IPS-18c (cell line): ENCODE data around the gene ICA1.

Experiments used
- H3K4me3 ChIP-seq: 2 replicates; pipeline ENCODE4 v1.7.0; 2013; ENCODE audit warnings: low read depth, mild to moderate bottlenecking, low read length, moderate library complexity; ENCODE audit not compliant: insufficient read depth
- H3K9me3 ChIP-seq: one replicate; pipeline ENCODE4 v1.6.1; 2013; ENCODE audit warnings: mild to moderate bottlenecking, low read length, moderate library complexity; ENCODE audit not compliant: control insufficient read depth, insufficient read depth

ICA1 gene

DNA sequence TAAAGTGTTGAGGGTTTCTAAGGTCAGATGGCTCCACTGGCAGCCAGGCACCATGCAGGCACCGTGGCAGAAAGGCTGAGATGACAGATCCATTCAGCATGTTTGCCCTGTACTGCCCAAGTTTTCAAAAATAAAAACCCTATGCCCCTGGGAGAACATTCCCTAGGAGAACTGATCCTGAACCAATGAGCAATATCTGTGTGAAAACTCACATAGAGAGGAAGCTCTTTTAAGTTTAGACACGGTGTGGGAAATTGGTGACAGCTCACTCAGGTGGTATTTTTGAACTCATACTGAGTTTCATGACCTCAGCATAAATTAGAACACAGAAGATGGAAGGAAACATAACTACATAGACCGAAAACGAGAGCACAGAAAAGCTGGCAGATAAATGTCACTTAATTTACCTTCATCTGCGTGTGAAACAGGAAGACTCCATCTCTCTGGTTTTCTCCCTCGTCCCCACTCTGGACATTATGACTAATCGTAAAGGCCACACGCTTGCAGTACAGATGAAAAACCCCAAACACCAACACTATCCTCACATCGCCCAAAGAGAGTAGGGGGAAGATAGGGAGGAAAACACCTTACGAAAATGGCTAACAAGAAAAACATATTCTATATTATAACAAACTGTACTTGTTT lies 127.8 kb downstream of the ICA1 start:
- Histone ChIP-seq H3K4me3 (no peak overlapping the region), H3K9me3 (no peaks in the 10 kb centered on the region)

DNA sequence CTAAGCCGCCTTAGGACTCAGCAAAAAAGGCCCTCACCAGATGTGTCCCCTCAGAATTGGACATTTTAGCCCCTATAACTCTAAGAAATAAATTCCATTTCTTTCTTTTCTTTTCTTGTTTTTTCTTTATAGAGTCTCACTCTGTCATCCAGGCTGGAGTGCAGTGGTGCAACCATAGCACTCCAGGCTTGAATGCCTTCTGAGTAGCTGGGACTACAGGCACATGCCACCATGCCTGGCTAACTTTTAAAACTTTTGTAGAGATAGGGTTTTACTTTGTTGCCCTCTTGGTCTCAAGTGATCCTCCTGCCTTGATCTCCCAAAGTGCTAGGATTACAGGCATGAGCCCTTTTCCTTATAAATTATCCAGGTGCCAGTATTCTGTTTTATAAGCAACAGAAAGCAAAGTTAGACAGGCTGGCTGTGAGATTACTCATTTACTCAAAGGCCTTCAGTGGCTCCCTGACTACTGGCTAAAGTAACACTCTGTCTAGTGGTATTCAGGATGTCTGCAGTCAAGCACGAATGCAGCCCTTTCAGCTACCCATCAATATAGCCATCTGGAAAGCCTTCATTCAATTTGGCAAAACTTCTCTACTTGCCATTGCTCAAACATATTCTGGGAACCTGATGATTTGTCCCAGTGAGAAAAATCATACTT lies 128.6 kb downstream of the ICA1 start:
- H3K4me3 ChIP-seq: no peak overlapping the region
- H3K9me3 ChIP-seq: no peaks in the 10 kb centered on the region

DNA sequence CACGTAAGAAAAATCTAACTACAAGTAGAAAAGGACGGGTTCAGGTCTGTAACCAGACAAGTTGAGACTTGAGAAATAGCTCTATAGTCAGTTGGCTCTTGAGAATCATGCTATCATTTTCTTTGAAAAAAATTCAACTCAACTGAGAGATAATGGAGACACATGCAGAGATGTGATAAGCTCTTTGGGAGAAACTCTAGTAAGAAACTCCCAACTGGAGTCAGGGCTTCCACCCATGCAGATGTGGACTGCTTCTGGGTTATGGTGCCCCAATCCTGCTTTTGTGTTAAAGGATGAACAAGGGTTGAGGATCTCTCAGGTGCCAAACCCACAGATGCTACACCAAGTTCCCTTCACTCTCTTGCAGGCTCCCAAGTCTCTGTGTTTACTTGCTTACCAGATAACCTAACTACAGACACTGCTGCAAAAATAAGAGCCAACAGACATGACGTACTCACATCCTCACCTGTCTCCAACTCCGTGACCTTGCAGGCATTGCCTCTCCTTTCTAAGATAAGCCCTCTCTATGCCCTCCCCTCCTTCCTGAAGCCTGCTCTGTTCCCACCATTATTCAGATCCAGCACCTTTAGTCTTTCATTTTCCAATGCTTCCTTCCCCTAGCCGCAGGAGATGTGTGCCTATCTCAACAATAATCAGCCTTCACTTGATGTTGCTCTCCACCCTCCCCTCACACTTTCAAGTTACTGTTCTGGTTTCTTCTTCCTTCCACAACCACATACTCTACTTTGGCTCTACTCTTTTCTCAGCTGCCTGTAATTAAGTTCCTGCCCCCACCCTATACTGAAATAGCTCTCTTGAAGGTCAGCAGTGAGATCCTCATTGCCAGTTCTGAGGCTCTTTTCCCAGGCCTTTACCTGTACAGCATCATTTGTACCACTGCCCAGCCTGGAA lies 130.0 kb downstream of the ICA1 start:
- Histone ChIP-seq H3K4me3 (no peak overlapping the region), H3K9me3 (no peaks in the 10 kb centered on the region)

DNA sequence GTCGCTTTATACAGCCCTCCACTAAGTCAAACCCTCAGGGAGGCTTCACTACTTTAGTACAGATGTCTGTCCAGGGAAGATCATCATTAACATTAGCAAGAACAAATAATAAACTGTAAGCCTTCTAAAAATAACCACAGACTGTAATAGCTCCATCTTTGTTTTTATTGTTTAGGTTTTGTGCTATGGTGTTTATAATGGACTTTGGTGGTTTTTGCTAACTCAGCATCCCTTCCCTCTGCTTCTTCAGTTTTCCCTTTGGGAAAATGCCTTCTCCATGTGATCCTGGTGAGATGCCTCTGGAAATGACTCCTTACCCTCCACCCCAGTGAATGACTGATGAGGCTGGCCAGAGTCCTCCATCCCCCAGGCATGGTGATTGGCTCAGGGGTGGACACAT lies 131.3 kb downstream of the ICA1 start:
- Histone ChIP-seq H3K4me3 (no peak overlapping the region), H3K9me3 (no peaks in the 10 kb centered on the region)

GRCh38 chr7:8129318-8129659 lies 132.7 kb downstream of the ICA1 start:
- Histone ChIP-seq H3K9me3 (no peaks in the 10 kb centered on the region), H3K4me3 (no peak overlapping the region)

DNA sequence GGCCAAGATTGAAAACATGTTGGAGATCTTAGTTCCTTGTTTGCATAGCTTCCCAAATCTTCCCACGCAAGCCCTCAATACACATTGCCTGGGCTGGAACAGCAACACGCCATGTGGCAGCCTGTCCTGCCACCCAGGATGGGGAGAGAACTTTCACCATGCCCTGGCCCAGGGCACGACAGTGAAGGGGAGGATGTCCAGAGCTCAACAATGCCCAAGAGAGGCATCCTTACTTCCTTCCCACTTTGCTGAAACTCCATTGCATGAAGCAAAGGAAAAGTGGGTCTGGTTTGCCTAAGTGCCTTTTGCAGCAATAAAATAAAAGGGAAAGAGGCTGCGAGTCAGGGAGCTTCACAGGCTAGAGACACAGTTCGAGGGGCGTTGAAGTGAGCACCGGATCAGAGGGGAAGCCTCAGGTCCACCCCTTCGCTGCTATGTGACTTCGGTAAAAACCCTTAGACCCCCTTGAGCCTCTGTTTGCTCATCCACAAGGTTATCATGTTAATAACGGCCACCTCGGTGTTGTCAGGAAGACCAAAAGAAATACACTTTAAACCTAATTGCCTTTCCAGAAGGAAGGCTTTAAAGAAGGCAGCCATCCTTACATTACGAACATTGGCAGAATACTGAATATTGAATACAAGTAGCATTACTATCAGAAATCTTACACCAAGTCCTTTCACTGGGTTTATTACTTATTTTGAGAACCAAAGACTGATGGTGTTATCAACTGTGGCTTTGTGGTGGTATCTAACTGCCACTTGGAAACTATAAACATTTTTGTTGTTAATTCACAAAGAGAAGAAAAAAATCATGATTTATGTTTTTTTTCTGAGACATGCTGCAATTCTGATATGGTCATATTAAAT lies 133.3 kb downstream of the ICA1 start:
- no peak overlapping the region for H3K4me3 ChIP-seq

DNA sequence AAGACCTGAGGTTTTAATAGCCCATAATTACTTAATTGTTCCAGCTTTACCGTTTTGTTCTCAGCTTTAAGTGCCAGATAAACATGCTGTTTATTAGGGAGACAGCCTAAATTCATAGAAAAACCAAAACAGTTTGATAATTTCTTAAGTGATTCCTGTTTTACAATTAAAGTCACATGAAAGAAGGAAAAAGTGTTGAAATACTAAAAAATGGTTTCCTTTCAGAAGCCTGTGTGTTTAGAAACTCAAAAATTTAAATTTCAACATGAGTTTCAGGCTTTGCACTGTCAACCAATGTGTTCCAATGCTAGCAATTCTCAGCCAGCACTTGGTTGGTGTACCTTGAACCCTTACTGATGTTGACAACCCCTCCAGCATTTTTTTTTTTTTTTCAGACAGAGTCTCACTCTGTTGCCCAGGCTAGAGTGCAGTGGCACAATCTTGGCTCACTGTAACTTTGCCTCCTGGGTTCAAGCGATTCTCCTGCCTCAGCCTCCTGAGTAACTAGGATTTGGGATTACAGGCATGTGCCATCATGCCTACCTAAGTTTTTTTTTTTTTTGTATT lies 135.3 kb downstream of the ICA1 start:
- H3K9me3 ChIP-seq: no peaks in the 10 kb centered on the region
- no peak overlapping the region for H3K4me3 ChIP-seq

More for the DNA sequence above, 133.3 kb downstream of the ICA1 start:
- no peaks in the 10 kb centered on the region for H3K9me3 ChIP-seq

DNA sequence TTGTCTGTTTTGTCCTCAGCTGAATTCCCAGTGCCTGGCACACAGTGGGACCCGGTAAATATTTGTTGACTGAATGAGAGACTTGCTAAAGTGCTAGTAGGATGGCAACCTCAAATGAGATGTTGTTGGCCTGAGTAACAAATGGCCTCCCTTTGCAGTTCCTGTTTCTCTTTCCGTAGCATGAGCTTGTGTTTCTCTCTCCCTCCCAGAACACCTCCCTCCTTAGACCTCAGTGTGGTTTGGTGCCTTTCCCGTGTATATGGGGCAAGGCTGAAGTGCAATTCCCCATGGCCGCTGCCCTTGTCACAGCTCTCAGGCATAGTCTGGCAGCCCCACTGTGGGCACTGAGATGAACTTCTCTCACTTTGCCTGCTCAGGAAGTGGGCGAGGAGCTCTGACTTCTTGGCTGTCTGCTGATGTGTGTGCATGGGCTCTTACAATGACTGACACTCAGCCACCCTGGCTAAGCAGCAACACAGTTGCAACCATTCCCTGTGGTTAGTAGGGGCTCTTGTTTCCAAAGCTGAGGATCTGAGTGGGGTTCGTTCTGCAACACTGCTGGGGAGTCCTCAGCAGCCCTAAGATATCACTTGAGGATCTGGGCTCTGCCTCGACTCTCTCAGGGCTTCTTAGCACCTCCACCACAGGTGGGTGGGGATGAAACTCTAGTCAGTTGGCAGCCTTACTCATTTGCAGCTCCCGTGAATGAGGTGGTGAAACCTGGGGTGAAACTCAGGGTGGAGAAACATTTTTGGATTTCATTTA lies 136.1 kb downstream of the ICA1 start:
- Histone ChIP-seq H3K9me3 (no peaks in the 10 kb centered on the region), H3K4me3 (no peak overlapping the region)

DNA sequence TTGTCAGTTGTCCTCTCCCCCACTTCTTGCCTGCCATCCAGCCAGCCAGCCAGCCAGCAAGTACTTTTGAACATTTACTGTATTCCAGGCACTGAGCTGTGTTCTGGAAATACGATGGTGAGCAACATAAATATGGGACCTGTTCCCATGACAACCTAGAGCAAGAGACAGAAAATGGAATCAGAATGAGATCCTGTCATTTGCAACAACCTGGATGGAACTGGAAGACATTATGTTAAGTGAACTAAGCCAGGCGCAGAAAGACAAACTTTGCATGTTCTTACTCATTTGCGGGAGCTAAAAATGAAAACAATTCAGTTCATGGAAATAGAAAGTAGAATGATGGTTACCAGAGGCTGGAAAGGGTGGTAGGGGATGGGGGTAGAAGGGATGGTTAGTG lies 140.7 kb downstream of the ICA1 start:
- Histone ChIP-seq H3K4me3 (no peak overlapping the region), H3K9me3 (peaks cover 2% of the 10 kb centered on the region)

- peaks cover 2% of the 10 kb centered on the region for H3K9me3 ChIP-seq
- no peak overlapping the region for H3K4me3 ChIP-seq
Measured at GRCh38 chr7:8120390-8121058, 141.4 kb downstream of the ICA1 start.

GRCh38 chr7:8119262-8119661 lies 142.7 kb downstream of the ICA1 start:
- H3K9me3 ChIP-seq: peaks cover 2% of the 10 kb centered on the region
- H3K4me3 ChIP-seq: no peak overlapping the region; the same call in 1 of the 2 replicates

DNA sequence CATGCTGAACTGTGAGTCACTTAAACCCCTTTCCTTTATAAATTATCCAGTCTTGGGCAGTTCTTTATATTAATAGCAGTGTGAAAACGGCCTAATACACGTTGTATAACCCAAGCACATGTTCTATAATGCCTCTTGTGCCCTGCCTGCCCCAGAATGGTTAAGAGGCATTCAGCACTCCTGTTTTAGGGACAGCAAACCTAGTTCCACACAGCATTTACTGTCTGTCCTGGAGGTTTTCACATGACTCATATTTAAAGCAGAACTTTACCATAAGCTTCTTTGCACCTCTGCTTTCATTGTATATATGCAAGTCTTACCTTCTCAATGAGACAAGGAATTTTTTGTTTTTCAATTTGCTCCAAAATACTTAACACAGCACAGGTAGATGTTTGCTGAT lies 144.8 kb downstream of the ICA1 start:
- H3K4me3 ChIP-seq: no peak overlapping the region
- peaks cover 2% of the 10 kb centered on the region for H3K9me3 ChIP-seq

- no peak overlapping the region; the same call in 1 of the 2 replicates for H3K4me3 ChIP-seq
- H3K9me3 ChIP-seq: peaks cover 2% of the 10 kb centered on the region
Measured at GRCh38 chr7:8115547-8116402, 146.2 kb downstream of the ICA1 start.

DNA sequence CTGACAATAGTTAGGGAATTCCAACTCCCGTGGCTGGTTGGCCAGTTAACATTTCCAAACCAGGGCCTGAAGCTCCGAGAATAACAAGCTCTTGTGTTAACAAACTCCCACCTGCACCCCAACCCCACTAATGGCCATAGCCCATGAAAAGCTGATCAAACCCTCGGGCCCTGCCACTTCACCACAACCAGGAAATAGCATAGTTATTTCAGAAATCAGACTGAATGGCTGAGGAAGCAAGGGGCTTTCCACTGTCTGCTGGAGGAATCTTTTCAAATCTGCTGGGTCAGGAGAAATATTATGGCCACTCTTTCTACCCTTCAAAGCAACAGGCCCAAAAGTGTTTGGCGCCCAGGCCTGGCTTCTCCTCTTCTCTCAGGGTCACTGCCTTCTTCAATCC lies 147.8 kb downstream of the ICA1 start:
- Histone ChIP-seq H3K4me3 (no peak overlapping the region), H3K9me3 (no peaks in the 10 kb centered on the region)

GRCh38 chr7:8113184-8113583 lies 148.8 kb downstream of the ICA1 start:
- H3K4me3 ChIP-seq: no peak overlapping the region
- H3K9me3 ChIP-seq: no peaks in the 10 kb centered on the region
